GM23338 (cell line): Measurements from ENCODE around the gene SNORC. TPM values are rescaled to one million over a fixed set of nuclear protein-coding genes. Genes with fewer than 3 reads are reported as not detected.

Source experiments
- ATAC-seq: fragments of 200-7000 bp; cut with Tn5 transposase; 3 replicates; pipeline ENCODE4 v1.9.1; 2020
- DNase-seq: peaks from one replicate; pipeline ENCODE4 v3.0.0-alpha.2; 2015; ENCODE audit warnings: low spot score
- H2AFZ ChIP-seq: fragments of 200-600 bp; sonication (generic); 2 replicates; pipeline ENCODE4 v1.8.0; 2016; ENCODE audit warnings: antibody characterized with exemption, mild to moderate bottlenecking, moderate library complexity
- H3F3A ChIP-seq: fragments of 200-600 bp; sonication (generic); replicated peaks from 2 replicates; pipeline ENCODE4 v1.8.0; 2017; ENCODE audit warnings: antibody characterized with exemption, mixed run types, low read depth
- H3K27ac ChIP-seq: fragments of 200-600 bp; sonication (generic); 2 replicates; pipeline ENCODE4 v1.6.1; 2016; ENCODE audit warnings: low read depth
- H3K27me3 ChIP-seq: fragments of 200-600 bp; sonication (generic); 2 replicates; pipeline ENCODE4 v1.8.0; 2016; ENCODE audit warnings: mild to moderate bottlenecking, mixed run types, moderate library complexity; ENCODE audit not compliant: insufficient read depth
- H3K36me3 ChIP-seq: fragments of 200-600 bp; sonication (generic); 2 replicates; pipeline ENCODE4 v1.8.0; 2016; ENCODE audit warnings: mild to moderate bottlenecking; ENCODE audit not compliant: insufficient read depth
- H3K4me1 ChIP-seq: fragments of 200-600 bp; sonication (generic); 2 replicates; pipeline ENCODE4 v1.8.0; 2016; ENCODE audit warnings: mild to moderate bottlenecking, moderate library complexity; ENCODE audit not compliant: insufficient read depth
- H3K4me2 ChIP-seq: fragments of 200-600 bp; sonication (generic); 2 replicates; pipeline ENCODE4 v1.7.1; 2017; ENCODE audit warnings: mixed run types
- H3K4me3 ChIP-seq: fragments of 200-600 bp; sonication (generic); 2 replicates; pipeline ENCODE4 v1.6.1; 2016; ENCODE audit warnings: mixed run types
- H3K79me2 ChIP-seq: fragments of 200-600 bp; sonication (generic); replicated peaks from 2 replicates; pipeline ENCODE4 v1.8.0; 2017; ENCODE audit warnings: mild to moderate bottlenecking; ENCODE audit not compliant: insufficient read depth
- H3K9me2 ChIP-seq: fragments of 200-600 bp; sonication (generic); 2 replicates; pipeline ENCODE4 v1.8.0; 2017; ENCODE audit not compliant: insufficient read depth
- H4K20me1 ChIP-seq: fragments of 200-600 bp; sonication (generic); replicated peaks from 2 replicates; pipeline ENCODE4 v1.8.0; 2017; ENCODE audit warnings: mild to moderate bottlenecking; ENCODE audit not compliant: insufficient read depth
- H3K27ac Mint-ChIP-seq: 2 replicates; pipeline ENCODE4 v1.8.0; 2020; ENCODE audit warnings: inconsistent platforms, mild to moderate bottlenecking, moderate library complexity, mixed read lengths
- H3K27me3 Mint-ChIP-seq: 3 replicates; pipeline ENCODE4 v1.8.0; 2022; ENCODE audit warnings: low read depth, mild to moderate bottlenecking, moderate library complexity, mixed read lengths, inconsistent platforms; ENCODE audit not compliant: insufficient read depth, poor library complexity
- H3K36me3 Mint-ChIP-seq: 3 replicates; pipeline ENCODE4 v1.8.0; 2021; ENCODE audit warnings: low read depth, mild to moderate bottlenecking, inconsistent platforms, moderate library complexity, mixed read lengths
- H3K4me1 Mint-ChIP-seq: 3 replicates; pipeline ENCODE4 v1.8.0; 2020; ENCODE audit warnings: mild to moderate bottlenecking, inconsistent platforms, mixed read lengths
- H3K4me3 Mint-ChIP-seq: 3 replicates; pipeline ENCODE4 v1.8.0; 2021; ENCODE audit warnings: moderate library complexity, mild to moderate bottlenecking, inconsistent platforms, mixed read lengths
- H3K9me3 Mint-ChIP-seq: 3 replicates; pipeline ENCODE4 v1.8.0; 2020; ENCODE audit warnings: moderate library complexity, mild to moderate bottlenecking, inconsistent platforms, mixed read lengths
- CREB1 ChIP-seq: fragments of 250-450 bp; sonication (Bioruptor Pico); IDR thresholded peaks from 2 replicates; pipeline ENCODE4 v1.5.0; 2020; ENCODE audit warnings: low read depth, mild to moderate bottlenecking, moderate library complexity
- ETS1 ChIP-seq: IDR thresholded peaks from 2 replicates; pipeline ENCODE4 v1.6.1; 2016; ENCODE audit warnings: antibody characterized with exemption
- EZH2 ChIP-seq: fragments of 200-600 bp; sonication (generic); IDR thresholded peaks from one replicate; pipeline ENCODE4 v1.8.0; 2017; ENCODE audit warnings: antibody characterized with exemption, mild to moderate bottlenecking, low read depth; ENCODE audit not compliant: unreplicated experiment
- JUNB ChIP-seq: IDR thresholded peaks from one replicate; pipeline ENCODE4 v1.6.1; 2016; ENCODE audit warnings: antibody characterized with exemption; ENCODE audit not compliant: unreplicated experiment
- POLR2AphosphoS5 ChIP-seq: IDR thresholded peaks from 2 replicates; pipeline ENCODE4 v1.6.1; 2016; ENCODE audit warnings: antibody characterized with exemption, low read depth
- REST ChIP-seq: IDR thresholded peaks from one replicate; pipeline ENCODE4 v1.6.1; 2018; ENCODE audit warnings: antibody characterized with exemption; ENCODE audit not compliant: unreplicated experiment
- STAT1 ChIP-seq: IDR thresholded peaks from one replicate; pipeline ENCODE4 v1.6.1; 2016; ENCODE audit warnings: antibody characterized with exemption; ENCODE audit not compliant: unreplicated experiment
- ZNF114 ChIP-seq: fragments of 250-450 bp; sonication (Bioruptor Pico); IDR thresholded peaks from 2 replicates; pipeline ENCODE4 v1.5.0; 2020; ENCODE audit warnings: mild to moderate bottlenecking, moderate library complexity
- polyA plus RNA-seq: library from polyadenylated mRNA; unstranded; fragments of >200 nt; fragmentation: Nextera tagmentation; extraction: Ambion mirVana; gene quantifications from 2 replicates; pipeline ENCODE4 v1.2.1, GENCODE V29; 2016
- total RNA-seq: library from RNA; depleted of rRNA; stranded (reverse); fragments of >200 nt; shearing (Covaris generic); gene quantifications from 2 replicates; pipeline ENCODE4 v1.2.3, GENCODE V29; 2014

SNORC gene
- total and polyA plus RNA-seq, 2 experiments from 2014 or later, result 0.80 to 1.6 TPM

GRCh38 chr2:232896720-232897597 lies 26.9 kb downstream of the SNORC start:
- H4K20me1 ChIP-seq, result no peaks in the 10 kb centered on the region
- TF ChIP-seq REST (no peak), STAT1 (no peak), JUNB (no peak), ETS1 (no peak), EZH2 (no peak), CREB1 (CRISPR knock-in tag) (no peak), POLR2AphosphoS5 (no peak)
- no peak overlapping the region for H3K27ac ChIP-seq
- H3K4me3 ChIP-seq, result no peak overlapping the region
- no peaks in the 10 kb centered on the region for H3K27me3 ChIP-seq
- H3K4me1 Mint-ChIP-seq, result peaks cover 10% of the 10 kb centered on the region
- H3K9me3 Mint-ChIP-seq, result no peaks in the 10 kb centered on the region
- H3K4me3 Mint-ChIP-seq, result no peak overlapping the region
- no peaks in the 10 kb centered on the region for H3K79me2 ChIP-seq
- no peaks in the 10 kb centered on the region for H3K9me2 ChIP-seq
- H3F3A ChIP-seq, result 0 out of 2 replicates have a peak, but pooled peaks cover 3% of the 10 kb centered on the region
- DNase-seq (no peak), ATAC-seq (no peak)
- H3K36me3 Mint-ChIP-seq, result no peaks in the 10 kb centered on the region; the same call in 2 of the 3 replicates
- H3K4me1 ChIP-seq, result peaks cover 7% of the 10 kb centered on the region
- peaks cover 4% of the 10 kb centered on the region for H3K27me3 Mint-ChIP-seq
- H2AFZ ChIP-seq, result no peak overlapping the region
- H3K36me3 ChIP-seq, result no peaks in the 10 kb centered on the region
- no peak overlapping the region for H3K4me2 ChIP-seq
- no peak overlapping the region for H3K27ac Mint-ChIP-seq

GRCh38 chr2:232897598-232898408 lies 27.7 kb downstream of the SNORC start:
- H3K4me2 ChIP-seq, result no peak overlapping the region
- Mint-ChIP-seq H3K4me1 (peaks cover 10% of the 10 kb centered on the region; the same call in 2 of the 3 replicates), H3K27ac (no peak overlapping the region), H3K9me3 (no peaks in the 10 kb centered on the region), H3K36me3 (no peaks in the 10 kb centered on the region), H3K27me3 (peaks cover 7% of the 10 kb centered on the region), H3K4me3 (no peak overlapping the region)
- no peak overlapping the region for H3K4me3 ChIP-seq
- H2AFZ ChIP-seq, result no peak overlapping the region
- H3K27ac ChIP-seq, result no peak overlapping the region
- no peaks in the 10 kb centered on the region for H3K79me2 ChIP-seq
- H3K27me3 ChIP-seq, result no peaks in the 10 kb centered on the region
- 0 out of 2 replicates have a peak, but pooled peaks cover 3% of the 10 kb centered on the region for H3F3A ChIP-seq
- no peaks in the 10 kb centered on the region for H3K36me3 ChIP-seq
- peaks cover 7% of the 10 kb centered on the region for H3K4me1 ChIP-seq
- no peak for DNase-seq
- no peak for ATAC-seq
- no peaks in the 10 kb centered on the region for H4K20me1 ChIP-seq
- H3K9me2 ChIP-seq, result no peaks in the 10 kb centered on the region
- TF ChIP-seq JUNB, result no peak
- TF ChIP-seq ZNF114 (CRISPR knock-in tag), result no peak
- TF ChIP-seq CREB1 (CRISPR knock-in tag), result no peak
